NT2/D1 (cell line): ENCODE data around the gene HERC3.

Experiments
- YY1 ChIP-seq: IDR thresholded peaks from 2 replicates; pipeline ENCODE4 v1.6.1; 2011; ENCODE audit not compliant: insufficient read length, insufficient read depth
- ZNF274 ChIP-seq: IDR thresholded peaks from 2 replicates; pipeline ENCODE4 v1.6.1; 2011; ENCODE audit warnings: mild to moderate bottlenecking, low read depth, low read length

GRCh38 chr4:88613417-88613875 is 21.2 kb downstream of the HERC3 start:
- TF ChIP-seq ZNF274 (no peak), YY1 (no peak)
